GM13976 (cell line): Measurements from ENCODE around the gene MAD1L1.
"Not testable (repeated sequence)": the region's sequence is repeated elsewhere in the genome, so short reads cannot be mapped to it uniquely, and the experiment has no call there.

Experiments
- DNase-seq: peaks from one replicate; pipeline ENCODE4 v3.0.0; 2012; ENCODE audit warnings: low spot score
- in situ Hi-C: fragments of 300-500 bp; cut with MboI; formaldehyde crosslinking; loops from one replicate; pipeline ENCODE4 v1.12.0; 2022; ENCODE audit warnings: low sequenced_read_pairs, mixed read lengths, inconsistent platforms; ENCODE audit not compliant: unreplicated experiment
- TF ChIP-seq, protein P1 (sequence below): IDR thresholded peaks from 2 replicates; pipeline ENCODE4 v1.5.1; 2012; ENCODE audit warnings: borderline replicate concordance, mild to moderate bottlenecking; ENCODE audit not compliant: insufficient read depth; ENCODE audit errors: extremely low read depth, missing control alignments, control extremely low read depth

MAD1L1 gene

DNA sequence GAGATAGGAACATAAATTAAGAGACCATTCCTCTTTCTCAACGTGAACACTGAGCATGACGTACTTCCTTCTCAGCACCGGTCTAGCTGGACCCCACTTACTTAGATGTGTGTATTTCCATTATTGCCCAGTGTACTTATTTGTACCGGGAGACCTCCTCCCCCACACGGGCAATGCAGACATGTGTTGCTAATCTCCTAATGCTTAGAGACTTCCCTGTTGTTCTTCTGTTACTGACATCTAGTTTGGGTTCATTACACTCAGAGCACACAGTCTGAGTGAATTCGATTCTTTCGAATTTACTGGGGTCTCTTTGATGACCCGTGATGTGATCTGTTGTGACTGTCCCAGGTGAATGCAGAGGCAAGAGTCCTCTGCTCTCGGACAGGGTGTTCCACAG is 260.0 kb downstream of the MAD1L1 start:
- DNase-seq = no peak
- in situ Hi-C loops = no loop called here
- TF ChIP-seq, protein P1, sequence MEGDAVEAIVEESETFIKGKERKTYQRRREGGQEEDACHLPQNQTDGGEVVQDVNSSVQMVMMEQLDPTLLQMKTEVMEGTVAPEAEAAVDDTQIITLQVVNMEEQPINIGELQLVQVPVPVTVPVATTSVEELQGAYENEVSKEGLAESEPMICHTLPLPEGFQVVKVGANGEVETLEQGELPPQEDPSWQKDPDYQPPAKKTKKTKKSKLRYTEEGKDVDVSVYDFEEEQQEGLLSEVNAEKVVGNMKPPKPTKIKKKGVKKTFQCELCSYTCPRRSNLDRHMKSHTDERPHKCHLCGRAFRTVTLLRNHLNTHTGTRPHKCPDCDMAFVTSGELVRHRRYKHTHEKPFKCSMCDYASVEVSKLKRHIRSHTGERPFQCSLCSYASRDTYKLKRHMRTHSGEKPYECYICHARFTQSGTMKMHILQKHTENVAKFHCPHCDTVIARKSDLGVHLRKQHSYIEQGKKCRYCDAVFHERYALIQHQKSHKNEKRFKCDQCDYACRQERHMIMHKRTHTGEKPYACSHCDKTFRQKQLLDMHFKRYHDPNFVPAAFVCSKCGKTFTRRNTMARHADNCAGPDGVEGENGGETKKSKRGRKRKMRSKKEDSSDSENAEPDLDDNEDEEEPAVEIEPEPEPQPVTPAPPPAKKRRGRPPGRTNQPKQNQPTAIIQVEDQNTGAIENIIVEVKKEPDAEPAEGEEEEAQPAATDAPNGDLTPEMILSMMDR = no peak

DNA sequence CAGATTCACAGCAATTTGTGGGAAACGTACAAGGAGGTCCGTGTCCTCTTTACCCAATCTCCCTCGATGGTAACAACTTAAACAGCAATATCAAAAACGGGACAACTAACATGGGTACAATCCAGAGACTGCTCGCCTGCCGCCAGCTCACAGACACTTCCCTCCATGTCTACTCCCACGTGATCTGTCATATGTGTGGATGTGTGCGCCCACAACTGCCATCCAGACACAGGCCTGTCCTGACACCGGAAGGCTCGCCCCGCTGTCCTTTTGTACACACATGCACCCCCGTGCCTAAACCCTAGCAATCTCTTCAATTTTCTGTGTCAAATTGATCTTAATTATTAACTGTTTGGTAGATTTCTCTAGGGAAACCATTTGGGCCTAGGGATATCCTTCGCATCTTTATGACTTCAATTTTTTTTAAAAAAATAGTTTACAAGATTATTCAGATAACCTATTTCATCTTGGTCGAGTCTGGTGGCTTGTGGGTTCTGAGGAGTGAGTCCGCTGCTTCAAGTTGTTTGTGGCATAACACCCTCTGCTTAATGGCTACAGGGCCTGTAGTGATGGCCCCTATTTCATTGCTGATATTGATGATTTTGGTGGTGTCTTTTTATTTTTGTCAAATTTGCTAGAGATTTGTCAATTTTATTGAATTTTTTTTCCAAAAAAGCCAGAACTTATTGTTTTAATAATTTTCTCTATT is 260.6 kb downstream of the MAD1L1 start:
- no peak for DNase-seq
- in situ Hi-C loops = no loop called here
- TF ChIP-seq, protein P1 = no peak

DNA sequence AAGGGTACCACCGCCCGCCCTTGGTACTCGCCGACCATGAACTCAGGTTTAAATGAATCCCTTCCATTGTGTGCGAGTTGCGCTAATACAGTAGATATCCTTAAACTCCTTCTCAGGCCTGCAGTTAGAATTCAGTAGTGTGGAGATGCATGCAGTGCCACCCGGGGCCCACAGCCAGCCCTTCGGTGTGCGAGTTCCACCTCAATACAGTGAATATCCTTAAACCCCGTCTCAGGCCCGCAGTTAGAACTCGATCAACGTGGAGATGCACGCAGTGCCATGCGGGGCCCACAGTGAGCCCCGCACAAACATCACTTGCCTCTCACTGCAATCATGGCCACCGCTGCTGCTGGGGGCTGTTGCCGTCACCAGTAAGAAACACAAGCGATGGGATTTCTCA is 261.9 kb downstream of the MAD1L1 start:
- in situ Hi-C loops = no loop called here
- TF ChIP-seq, protein P1 = no peak
- DNase-seq = no peak

DNA sequence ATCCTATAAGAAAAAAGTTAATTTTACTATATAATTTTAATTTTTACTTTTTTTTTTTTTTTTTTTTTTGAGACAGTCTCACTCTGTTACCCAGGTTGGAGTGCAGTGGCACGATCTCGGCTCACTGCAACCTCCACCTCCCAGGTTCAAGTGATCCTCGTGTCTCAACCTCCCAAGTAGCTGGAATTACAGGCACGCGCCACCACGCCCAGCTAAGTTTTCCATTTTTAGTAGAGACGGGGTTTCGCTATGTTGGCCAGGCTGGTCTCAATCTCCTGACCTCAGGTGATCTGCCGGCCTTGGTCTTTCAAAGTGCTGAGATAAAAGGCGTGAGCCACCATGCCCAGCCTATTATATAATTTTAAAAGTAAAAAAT is 262.5 kb downstream of the MAD1L1 start:
- DNase-seq, in situ Hi-C loops: not testable (repeated sequence)

DNA sequence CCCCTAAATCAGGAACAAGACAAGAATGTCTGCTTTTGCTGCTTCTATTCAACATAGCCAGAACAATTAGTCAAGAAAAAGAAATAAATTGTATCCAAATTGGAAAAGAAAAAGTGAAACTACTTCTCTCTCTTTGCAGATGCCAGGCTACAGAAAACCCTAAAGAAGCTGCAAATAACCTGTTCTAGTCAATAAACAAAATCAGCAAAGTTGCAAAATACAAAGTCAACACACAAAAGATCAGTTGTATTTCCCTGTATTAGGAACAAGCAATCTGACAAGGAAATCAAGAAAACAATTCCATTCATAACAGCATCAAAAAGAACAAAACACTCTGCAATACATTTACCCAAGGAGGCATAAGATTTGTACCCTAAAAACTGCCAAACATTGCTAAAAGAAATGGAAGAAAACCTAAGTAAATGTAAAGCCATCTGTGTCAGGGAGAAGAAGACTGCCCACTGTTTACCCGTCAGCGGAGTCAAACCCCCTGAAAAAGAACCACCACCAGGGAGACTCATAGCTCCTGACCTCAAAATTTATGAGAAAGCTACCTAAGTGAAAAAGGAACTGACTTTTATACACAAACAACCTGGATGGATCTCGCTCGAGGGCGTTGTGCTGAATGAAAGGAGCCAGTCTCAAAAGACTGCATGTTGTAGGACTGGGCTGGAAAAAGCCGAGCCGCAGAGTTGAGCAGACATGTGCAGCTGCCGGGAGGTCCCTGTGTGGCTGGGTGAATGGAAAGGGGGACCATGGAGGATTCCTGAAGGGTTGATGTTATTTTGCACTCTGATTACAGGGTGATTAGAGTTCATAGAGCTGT is 263.1 kb downstream of the MAD1L1 start:
- in situ Hi-C loops = no loop called here
- no peak for DNase-seq

DNA sequence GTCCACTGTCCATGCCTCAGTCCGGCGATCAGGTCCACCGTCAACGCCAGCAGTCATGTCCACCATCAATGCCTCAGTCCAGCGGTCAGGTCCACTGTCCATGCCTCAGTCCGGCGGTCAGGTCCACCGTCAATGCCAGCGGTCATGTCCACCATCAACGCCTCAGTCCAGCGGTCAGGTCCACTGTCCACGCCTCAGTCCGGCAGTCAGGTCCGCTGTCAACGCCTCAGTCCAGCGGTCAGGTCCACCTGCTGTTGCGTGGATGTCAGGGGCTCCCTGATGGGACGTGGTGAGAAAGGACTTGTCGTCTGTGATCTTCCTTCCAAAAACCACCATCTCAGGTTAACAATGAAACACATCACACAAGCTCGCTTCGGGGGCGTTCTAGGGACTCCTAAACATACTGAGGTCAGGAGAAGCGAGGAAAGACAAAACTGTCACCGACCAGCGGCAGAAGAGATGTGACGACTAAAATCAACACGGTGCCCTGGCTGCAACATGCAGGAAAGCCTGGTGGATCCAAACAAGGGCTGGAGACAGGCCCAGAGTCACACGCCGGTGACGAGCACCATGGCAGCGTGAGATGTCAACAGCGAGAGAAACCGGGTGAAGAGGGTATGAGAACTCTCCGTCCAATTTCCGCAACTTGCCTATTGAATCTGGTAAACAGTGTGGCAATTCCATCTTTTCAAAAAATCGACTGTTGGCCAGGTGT is 264.2 kb downstream of the MAD1L1 start:
- no peak for DNase-seq
- TF ChIP-seq, protein P1 = no peak
- in situ Hi-C loops = no loop called here

More for the DNA sequence above, 263.1 kb downstream of the MAD1L1 start:
- TF ChIP-seq, protein P1 = no peak
